Measurements from ENCODE around the gene ASIC5. TPM values are rescaled to one million over a fixed set of nuclear protein-coding genes. Genes with fewer than 3 reads are reported as not detected.

ASIC5 gene
- total RNA-seq, 4 donors from 2014 or later: not detected

- Histone ChIP-seq H3K27me3 (no peaks in the 10 kb centered on the region), H3K36me3 (no peaks in the 10 kb centered on the region), H3K4me1 (no peaks in the 10 kb centered on the region), H3K9me3 (no peaks in the 10 kb centered on the region), H3K4me3 (no peak overlapping the region), H3K27ac (no peak overlapping the region)
- intact Hi-C loops (cut with DNase I; ENCODE audit: low total_unique reads) (no loop called here), in situ Hi-C loops (cut with MboI; ENCODE audit: low pct_ligation_motif_present in 1 of 4, low pct_unique_long_range_greater_than_20kb in 1 of 4, low sequenced_read_pairs in 3 of 4) (no loop called here)
- 63 to 88% methylated on average over 2 to 4 of the region's 4 CpGs for WGBS, 2 donors (ENCODE audit: low coverage in 1 of 2)
- TF ChIP-seq POLR2AphosphoS5 (IDR thresholded peaks at IDR 0.05): no peak
- TF ChIP-seq CTCF (IDR thresholded peaks at IDR 0.05): no peak
- TF ChIP-seq POLR2A (IDR thresholded peaks at IDR 0.05): no peak
- no peak for TF ChIP-seq EP300 (IDR thresholded peaks at IDR 0.05; ENCODE audit: low read depth)
- DNase-seq: no peak
Measured at GRCh38 chr4:155820887-155821518, 45.1 kb downstream of the ASIC5 start.

- H3K36me3 ChIP-seq: no peaks in the 10 kb centered on the region
- WGBS, 2 donors (ENCODE audit: low coverage in 1 of 2): 33 to 58% methylated on average over 1 of the region's 1 CpG
- intact Hi-C loops (cut with DNase I; ENCODE audit: low total_unique reads) (no loop called here), in situ Hi-C loops (cut with MboI; ENCODE audit: low pct_ligation_motif_present in 1 of 4, low pct_unique_long_range_greater_than_20kb in 1 of 4, low sequenced_read_pairs in 3 of 4) (no loop called here)
- no peaks in the 10 kb centered on the region for H3K27me3 ChIP-seq
- H3K4me1 ChIP-seq: no peaks in the 10 kb centered on the region
- H3K9me3 ChIP-seq: no peaks in the 10 kb centered on the region
- no peak for DNase-seq
- H3K4me3 ChIP-seq: no peak overlapping the region
- H3K27ac ChIP-seq: no peak overlapping the region
- no peak for TF ChIP-seq CTCF (IDR thresholded peaks at IDR 0.05)
- no peak for TF ChIP-seq POLR2AphosphoS5 (IDR thresholded peaks at IDR 0.05)
- no peak for TF ChIP-seq EP300 (IDR thresholded peaks at IDR 0.05; ENCODE audit: low read depth)
- TF ChIP-seq POLR2A (IDR thresholded peaks at IDR 0.05): no peak
Measured at GRCh38 chr4:155819066-155819465, 47.0 kb downstream of the ASIC5 start.

- in situ Hi-C loops (cut with MboI; ENCODE audit: low pct_ligation_motif_present in 1 of 4, low pct_unique_long_range_greater_than_20kb in 1 of 4, low sequenced_read_pairs in 3 of 4): no loop called here
- no peaks in the 10 kb centered on the region for H3K36me3 ChIP-seq
- TF ChIP-seq EP300 (IDR thresholded peaks at IDR 0.05; ENCODE audit: low read depth) (no peak), POLR2AphosphoS5 (IDR thresholded peaks at IDR 0.05) (no peak), POLR2A (IDR thresholded peaks at IDR 0.05) (no peak), CTCF (IDR thresholded peaks at IDR 0.05) (no peak)
- H3K27me3 ChIP-seq: no peaks in the 10 kb centered on the region
- H3K27ac ChIP-seq: no peak overlapping the region
- intact Hi-C loops (cut with DNase I; ENCODE audit: low total_unique reads): no loop called here
- no peak for DNase-seq
- no peaks in the 10 kb centered on the region for H3K4me1 ChIP-seq
- H3K9me3 ChIP-seq: no peaks in the 10 kb centered on the region
- no peak overlapping the region for H3K4me3 ChIP-seq
- 88 to 94% methylated on average over 2 of the region's 2 CpGs for WGBS, 2 donors (ENCODE audit: low coverage in 1 of 2)
Measured at GRCh38 chr4:155818639-155819038, 47.4 kb downstream of the ASIC5 start.

- WGBS, 2 donors (ENCODE audit: low coverage in 1 of 2): 81 to 85% methylated on average over 2 of the region's 2 CpGs
- Histone ChIP-seq H3K36me3 (no peaks in the 10 kb centered on the region), H3K27ac (no peak overlapping the region), H3K27me3 (no peaks in the 10 kb centered on the region), H3K9me3 (no peaks in the 10 kb centered on the region), H3K4me1 (peaks cover 0 to 11% (median 0%) of the 10 kb centered on the region in 4 donors), H3K4me3 (no peak overlapping the region)
- TF ChIP-seq POLR2AphosphoS5 (IDR thresholded peaks at IDR 0.05) (no peak), CTCF (IDR thresholded peaks at IDR 0.05) (no peak), POLR2A (IDR thresholded peaks at IDR 0.05) (no peak), EP300 (IDR thresholded peaks at IDR 0.05; ENCODE audit: low read depth) (no peak)
- in situ Hi-C loops (cut with MboI; ENCODE audit: low pct_ligation_motif_present in 1 of 4, low pct_unique_long_range_greater_than_20kb in 1 of 4, low sequenced_read_pairs in 3 of 4) (no loop called here), intact Hi-C loops (cut with DNase I; ENCODE audit: low total_unique reads) (no loop called here)
- DNase-seq: no peak
Measured at GRCh38 chr4:155811083-155811482, 55.0 kb downstream of the ASIC5 start.
